Tibial nerve (tissue), 4 donors: ENCODE results near the gene MEX3B. TPM values are rescaled to one million over a fixed set of nuclear protein-coding genes. Genes with fewer than 3 reads are reported as not detected.
A peak's percentile ranks its signal among the peaks of the same experiment; 100 is the strongest.

ENCODE experiments used
- DNase-seq, 2 donors: peaks; one replicate each; pipeline ENCODE4 v3.0.0-alpha.2; 2019; ENCODE audit warnings: low spot score in 2 of 2
- H3K27ac ChIP-seq, 4 donors: fragments of 200-600 bp; sonication (generic) in 3 of 4; one replicate each; pipeline ENCODE4 v1.5.1; 2017 to 2019; ENCODE audit warnings: mild to moderate bottlenecking in 1 of 4
- H3K27me3 ChIP-seq, 2 donors: fragments of 200-600 bp; sonication (generic) in 1 of 2; one replicate each; pipeline versions ENCODE4 v1.5.1 to v1.6.0; 2017 to 2019
- H3K36me3 ChIP-seq, 3 donors: fragments of 200-600 bp; sonication (generic); one replicate each; pipeline ENCODE4 v1.5.1; 2018 to 2019
- H3K4me1 ChIP-seq, 4 donors: fragments of 200-600 bp; sonication (generic) in 3 of 4; one replicate each; pipeline ENCODE4 v1.5.1; 2017 to 2019
- H3K4me3 ChIP-seq, 4 donors: fragments of 200-600 bp; sonication (generic) in 3 of 4; one replicate each; pipeline ENCODE4 v1.5.1; 2017 to 2019; ENCODE audit warnings: mild to moderate bottlenecking in 1 of 4, moderate library complexity in 1 of 4
- H3K9me3 ChIP-seq, 4 donors: fragments of 200-600 bp; sonication (generic) in 3 of 4; one replicate each; pipeline ENCODE4 v1.5.1; 2017 to 2019
- CTCF ChIP-seq, 5 experiments: fragments of 200-600 bp in 3 of 5; fragments of 450-650 bp in 2 of 5; sonication (generic) in 3 of 5; IDR thresholded peaks; one replicate each; pipeline ENCODE4 v1.5.1; 2016 to 2019; ENCODE audit warnings: antibody characterized with exemption in 5 of 5, mild to moderate bottlenecking in 3 of 5, moderate library complexity in 2 of 5
- EP300 ChIP-seq, 2 donors: sonication (generic); formaldehyde crosslinking; IDR thresholded peaks; one replicate each; pipeline ENCODE4 v1.6.1; 2017; ENCODE audit warnings: antibody characterized with exemption in 2 of 2, mild to moderate bottlenecking in 1 of 2
- POLR2A ChIP-seq, 2 donors: fragments of 450-650 bp; IDR thresholded peaks; one replicate each; pipeline ENCODE4 v1.6.1; 2017; ENCODE audit warnings: antibody characterized with exemption in 2 of 2, mild to moderate bottlenecking in 2 of 2, moderate library complexity in 2 of 2
- WGBS, 2 donors: methylation state at CpG; one replicate each; pipeline ENCODE4 v1.1.5; 2018; 5-methylcytosine and 5-hydroxymethylcytosine counted together
- total RNA-seq, 4 donors: library from RNA; depleted of rRNA; stranded (reverse); fragments of >200 nt; gene quantifications; one replicate each; pipeline ENCODE4 v1.1.0, GENCODE V29; 2016

Gene MEX3B
- total RNA-seq, 4 donors from 2014 or later = 0.30 to 1.9 (median 0.90) TPM

GRCh38 chr15:82044373-82045178, 1.2 kb downstream of the MEX3B start:
- H3K9me3 ChIP-seq = no peaks in the 10 kb centered on the region
- peaks cover 0 to 10% (median 0%) of the 10 kb centered on the region in 3 donors for H3K36me3 ChIP-seq
- no peaks in the 10 kb centered on the region for H3K27me3 ChIP-seq
- H3K4me1 ChIP-seq = peaks cover 0 to 27% (median 18%) of the 10 kb centered on the region in 4 donors
- H3K27ac ChIP-seq = peak overlapping the region; percentile 1 to 95 (median 74)
- TF ChIP-seq CTCF (IDR thresholded peaks at IDR 0.05) (no peak), POLR2A (IDR thresholded peaks at IDR 0.05) (no peak), EP300 (IDR thresholded peaks at IDR 0.05) (no peak)
- H3K4me3 ChIP-seq = peak overlapping the region; percentile 68 to 99 (median 82)
- peak; percentile 15 to 38 for DNase-seq
- WGBS, 2 donors = 0 to 1% methylated on average over 17 to 52 of the region's 54 CpGs

- DNase-seq = no peak
- no peak for TF ChIP-seq POLR2A (IDR thresholded peaks at IDR 0.05)
- no peak for TF ChIP-seq EP300 (IDR thresholded peaks at IDR 0.05)
- no peak for TF ChIP-seq CTCF (IDR thresholded peaks at IDR 0.05)
- 35 to 36% methylated on average over 47 to 51 of the region's 51 CpGs for WGBS, 2 donors
Observed at GRCh38 chr15:82043796-82044372, 1.9 kb downstream of the MEX3B start.

GRCh38 chr15:82043130-82043673, 2.6 kb downstream of the MEX3B start:
- Histone ChIP-seq H3K4me1 (peaks cover 0 to 27% (median 18%) of the 10 kb centered on the region in 4 donors), H3K9me3 (no peaks in the 10 kb centered on the region), H3K36me3 (peaks cover 0 to 10% (median 0%) of the 10 kb centered on the region in 3 donors), H3K27ac (no peak overlapping the region), H3K4me3 (no peak overlapping the region), H3K27me3 (no peaks in the 10 kb centered on the region)
- 76% methylated on average over 47 of the region's 47 CpGs for WGBS, 2 donors
- no peak for TF ChIP-seq EP300 (IDR thresholded peaks at IDR 0.05)
- TF ChIP-seq CTCF (IDR thresholded peaks at IDR 0.05) = no peak
- no peak for TF ChIP-seq POLR2A (IDR thresholded peaks at IDR 0.05)
- no peak for DNase-seq

More at GRCh38 chr15:82043796-82044372, 1.9 kb downstream of the MEX3B start:
- peaks cover 0 to 27% (median 18%) of the 10 kb centered on the region in 4 donors for H3K4me1 ChIP-seq
- H3K9me3 ChIP-seq = no peaks in the 10 kb centered on the region
- H3K27me3 ChIP-seq = no peaks in the 10 kb centered on the region
- H3K4me3 ChIP-seq = peak overlapping the region; percentile 68 to 99 (median 82)
- peaks cover 0 to 10% (median 0%) of the 10 kb centered on the region in 3 donors for H3K36me3 ChIP-seq
- peak overlapping the region in 1 of 4 donors; percentile 95 for H3K27ac ChIP-seq

GRCh38 chr15:82040862-82041261, 5.0 kb downstream of the MEX3B start:
- DNase-seq = no peak
- no peaks in the 10 kb centered on the region for H3K9me3 ChIP-seq
- H3K4me1 ChIP-seq = peaks cover 0 to 18% (median 14%) of the 10 kb centered on the region in 4 donors
- no peak overlapping the region for H3K4me3 ChIP-seq
- peaks cover 0 to 10% (median 0%) of the 10 kb centered on the region in 3 donors for H3K36me3 ChIP-seq
- H3K27me3 ChIP-seq = no peaks in the 10 kb centered on the region
- TF ChIP-seq CTCF (IDR thresholded peaks at IDR 0.05) = no peak
- TF ChIP-seq EP300 (IDR thresholded peaks at IDR 0.05) = no peak
- TF ChIP-seq POLR2A (IDR thresholded peaks at IDR 0.05) = no peak
- no peak overlapping the region for H3K27ac ChIP-seq
- WGBS, 2 donors = 63 to 66% methylated on average over 4 of the region's 4 CpGs
